GM20000 (cell line): ENCODE measurements around the gene PLA2G4C.

Experiments used
- DNase-seq: peaks from one replicate; pipeline ENCODE4 v3.0.0; 2012; ENCODE audit warnings: low spot score
- CTCF ChIP-seq: IDR thresholded peaks from 2 replicates; pipeline ENCODE4 v1.5.1; 2012; ENCODE audit warnings: mild to moderate bottlenecking, control low read depth; ENCODE audit errors: extremely low read depth, missing control alignments

Gene PLA2G4C

GRCh38 chr19:48139053-48139452, 28.4 kb upstream of the PLA2G4C start:
- DNase-seq: no peak
- no peak for TF ChIP-seq CTCF

- no peak for TF ChIP-seq CTCF
- no peak for DNase-seq
These were observed 26.8 kb upstream of the PLA2G4C start for GRCh38 chr19:48137411-48137810.

GRCh38 chr19:48136547-48136946, 25.9 kb upstream of the PLA2G4C start:
- no peak for DNase-seq
- TF ChIP-seq CTCF: no peak

- DNase-seq: no peak
- TF ChIP-seq CTCF: no peak
These were observed 24.8 kb upstream of the PLA2G4C start for GRCh38 chr19:48135411-48135810.

- DNase-seq: no peak
- no peak for TF ChIP-seq CTCF
These were observed 22.5 kb upstream of the PLA2G4C start for GRCh38 chr19:48133094-48133493.

GRCh38 chr19:48127561-48127960, 16.9 kb upstream of the PLA2G4C start:
- no peak for TF ChIP-seq CTCF

GRCh38 chr19:48123907-48124651, 13.5 kb upstream of the PLA2G4C start:
- peak; percentile 54 for DNase-seq
- TF ChIP-seq CTCF: no peak

More at GRCh38 chr19:48127561-48127960, 16.9 kb upstream of the PLA2G4C start:
- DNase-seq: no peak
